Panc1 (cell line): ENCODE measurements around the gene IGF1R. TPM values are rescaled to one million over a fixed set of nuclear protein-coding genes. Genes with fewer than 3 reads are reported as not detected.

ENCODE experiments used
- ATAC-seq: fragments of 200-7000 bp; cut with Tn5 transposase; 2 replicates; pipeline ENCODE4 v1.9.1; 2020; ENCODE audit warnings: mild to moderate bottlenecking, moderate library complexity
- BruUV-seq: library from RNA; stranded (reverse); fragments of 400-500 nt; replicated peaks from 2 replicates; lab custom pipeline; 2021; lab: Mats Ljungman, UMichigan
- CTCF ChIA-PET: fragments of 300-600 bp; sonication (Branson Sonifier 250); formaldehyde crosslinking; loops from one replicate; lab custom pipeline; 2022; ENCODE audit warnings: antibody characterized with exemption; lab: Charles Lee
- POLR2A ChIA-PET: fragments of 300-600 bp; sonication (Branson Sonifier 250); formaldehyde crosslinking; loops from one replicate; lab custom pipeline; 2022; ENCODE audit warnings: antibody characterized with exemption; lab: Charles Lee
- DNase-seq: peaks from one replicate; pipeline ENCODE4 v3.0.0-alpha.2; 2010; ENCODE audit warnings: low read depth, low spot score
- H3K27ac ChIP-seq: 2 replicates; pipeline ENCODE4 v1.5.1; 2011; ENCODE audit warnings: mild to moderate bottlenecking, low read length, inconsistent platforms
- H3K27me3 ChIP-seq: fragments of 200-500 bp; sonication (Bioruptor generic); 2 replicates; pipeline ENCODE4 v1.6.0; 2014; ENCODE audit warnings: low read length, inconsistent platforms; ENCODE audit not compliant: control insufficient read depth, insufficient read depth
- H3K36me3 ChIP-seq: fragments of 200-500 bp; sonication (Bioruptor generic); 2 replicates; pipeline ENCODE4 v1.5.1; 2014; ENCODE audit warnings: inconsistent platforms, mild to moderate bottlenecking, low read length, moderate library complexity; ENCODE audit not compliant: control insufficient read depth, insufficient read depth
- H3K4me1 ChIP-seq: 2 replicates; pipeline ENCODE4 v1.5.1; 2011; ENCODE audit warnings: inconsistent platforms, mild to moderate bottlenecking, low read length, moderate library complexity; ENCODE audit not compliant: control insufficient read depth, insufficient read depth
- H3K4me3 ChIP-seq, 2 experiments: 2 replicates each; pipeline ENCODE4 v1.5.1; 2011 to 2012; ENCODE audit warnings: low read depth in 2 of 2, low read length in 2 of 2, mild to moderate bottlenecking in 2 of 2, inconsistent platforms in 1 of 2, moderate library complexity in 1 of 2
- H3K9me3 ChIP-seq: fragments of 200-500 bp; sonication (Bioruptor generic); 2 replicates; pipeline ENCODE4 v1.5.1; 2014; ENCODE audit warnings: low read depth, mild to moderate bottlenecking, inconsistent platforms, low read length, moderate library complexity; ENCODE audit not compliant: control insufficient read depth, insufficient read depth
- CTCF ChIP-seq: fragments of 450-650 bp; IDR thresholded peaks from 2 replicates; pipeline ENCODE4 v1.5.1; 2017; ENCODE audit warnings: mild to moderate bottlenecking
- POLR2AphosphoS5 ChIP-seq: IDR thresholded peaks from 2 replicates; pipeline ENCODE4 v1.6.1; 2012; ENCODE audit warnings: mild to moderate bottlenecking, low read depth, low read length, moderate library complexity
- REST ChIP-seq, 2 experiments: IDR thresholded peaks; 2 replicates each; pipeline ENCODE4 v1.6.1; 2011 to 2012; ENCODE audit warnings: low read depth in 2 of 2, control low read depth in 1 of 2, low read length in 1 of 2, mild to moderate bottlenecking in 1 of 2, moderate library complexity in 1 of 2; ENCODE audit not compliant: insufficient read depth in 1 of 2
- SIN3A ChIP-seq: IDR thresholded peaks from 2 replicates; pipeline ENCODE4 v1.6.1; 2012; ENCODE audit warnings: low read depth, mild to moderate bottlenecking, low read length, moderate library complexity, borderline replicate concordance; ENCODE audit not compliant: insufficient read depth
- TCF7L2 ChIP-seq: IDR thresholded peaks from 2 replicates; pipeline ENCODE4 v1.6.1; 2011; ENCODE audit warnings: mild to moderate bottlenecking, low read depth, low read length, inconsistent platforms
- in situ Hi-C: cut with HindIII; loops from 2 replicates; pipeline ENCODE4 v1.10.0; 2016; ENCODE audit warnings: low sequenced_read_pairs, low pct_unique_long_range_greater_than_20kb
- intact Hi-C: fragments of 100-400 bp; cut with micrococcal nuclease; formaldehyde crosslinking; loops from one replicate; pipeline ENCODE4 v1.10.0; 2022; ENCODE audit not compliant: unreplicated experiment
- total RNA-seq: library from RNA; stranded (reverse); gene quantifications from one replicate; pipeline ENCODE4 v1.2.1, GENCODE V29; 2021; ENCODE audit not compliant: unreplicated experiment

The IGF1R gene
- total RNA-seq, 1 experiment from 2014 or later, result 77.1 TPM

GRCh38 chr15:98996624-98997023 is 348.3 kb downstream of the IGF1R start:
- Histone ChIP-seq H3K4me3 (no peak overlapping the region), H3K4me1 (no peaks in the 10 kb centered on the region), H3K9me3 (no peaks in the 10 kb centered on the region), H3K36me3 (no peaks in the 10 kb centered on the region), H3K27me3 (no peaks in the 10 kb centered on the region), H3K27ac (no peak overlapping the region)
- ChIA-PET POLR2A (no interaction called here), CTCF (no interaction called here)
- TF ChIP-seq POLR2AphosphoS5 (no peak), REST (IDR thresholded peaks at IDR 0.05; ENCODE audit: insufficient read depth in 1 of 2, low read depth in 2 of 2, low read length in 1 of 2) (no peak), CTCF (no peak), SIN3A (no peak), TCF7L2 (no peak)
- intact Hi-C loops (no loop called here), in situ Hi-C loops (no loop called here)
- DNase-seq (no peak), ATAC-seq (no peak)
- BruUV-seq, result no TSS peak

- POLR2A ChIA-PET, result no interaction called here
- Histone ChIP-seq H3K4me1 (no peaks in the 10 kb centered on the region), H3K4me3 (no peak overlapping the region), H3K36me3 (no peaks in the 10 kb centered on the region), H3K27me3 (no peaks in the 10 kb centered on the region), H3K27ac (no peak overlapping the region), H3K9me3 (no peaks in the 10 kb centered on the region)
- TF ChIP-seq CTCF, result no peak
- no peak for TF ChIP-seq TCF7L2
- TF ChIP-seq REST (IDR thresholded peaks at IDR 0.05; ENCODE audit: insufficient read depth in 1 of 2, low read depth in 2 of 2, low read length in 1 of 2), result no peak
- TF ChIP-seq POLR2AphosphoS5, result no peak
- TF ChIP-seq SIN3A, result no peak
- CTCF ChIA-PET, result interaction anchor here (0.5 to 0.6 kb wide), 2 partner anchors 17 to 61 kb away, joined by 3 to 11 read pairs; no protein-coding TSS in a partner anchor
- no TSS peak for BruUV-seq
- DNase-seq (no peak), ATAC-seq (no peak)
- intact Hi-C loops, result no loop called here
- in situ Hi-C loops, result no loop called here
Observed at GRCh38 chr15:98997312-98997711, 349.0 kb downstream of the IGF1R start.
